HUES6 (cell line): ENCODE results near the gene NR2F1.

Source experiments
- H3K27ac ChIP-seq: 2 replicates; pipeline ENCODE4 v1.7.0; 2013; ENCODE audit warnings: low read depth, mild to moderate bottlenecking, low read length, inconsistent platforms
- H3K27me3 ChIP-seq: 2 replicates; pipeline ENCODE4 v1.6.1; 2013; ENCODE audit warnings: low read length; ENCODE audit not compliant: control insufficient read depth, insufficient read depth
- H3K36me3 ChIP-seq: 2 replicates; pipeline ENCODE4 v1.6.1; 2013; ENCODE audit warnings: low read length; ENCODE audit not compliant: control insufficient read depth, insufficient read depth
- H3K4me1 ChIP-seq: 2 replicates; pipeline ENCODE4 v1.6.1; 2013; ENCODE audit warnings: low read length; ENCODE audit not compliant: control insufficient read depth, insufficient read depth
- H3K4me3 ChIP-seq: 2 replicates; pipeline ENCODE4 v1.5.1; 2013; ENCODE audit warnings: low read depth, low read length
- H3K9ac ChIP-seq: one replicate; pipeline ENCODE4 v1.6.1; 2013; ENCODE audit warnings: mild to moderate bottlenecking, low read length
- H3K9me3 ChIP-seq: 2 replicates; pipeline ENCODE4 v1.6.1; 2013; ENCODE audit warnings: low read depth, low read length; ENCODE audit not compliant: control insufficient read depth, insufficient read depth

NR2F1 gene

GRCh38 chr5:93587597-93588351 is 4.8 kb downstream of the NR2F1 start:
- Histone ChIP-seq H3K9ac (no peak overlapping the region), H3K36me3 (no peaks in the 10 kb centered on the region), H3K27ac (no peak overlapping the region), H3K9me3 (no peaks in the 10 kb centered on the region), H3K4me1 (peaks cover 13% of the 10 kb centered on the region), H3K27me3 (peaks cover 97% of the 10 kb centered on the region), H3K4me3 (peak overlapping the region; percentile 33; the same call in 1 of the 2 replicates)

GRCh38 chr5:93588352-93589151 is 5.5 kb downstream of the NR2F1 start:
- no peak overlapping the region for H3K9ac ChIP-seq
- peaks cover 97% of the 10 kb centered on the region for H3K27me3 ChIP-seq
- H3K36me3 ChIP-seq, result no peaks in the 10 kb centered on the region
- H3K9me3 ChIP-seq, result no peaks in the 10 kb centered on the region
- peaks cover 12% of the 10 kb centered on the region for H3K4me1 ChIP-seq
- H3K27ac ChIP-seq, result no peak overlapping the region
- peak overlapping the region; percentile 33; the same call in 1 of the 2 replicates for H3K4me3 ChIP-seq

GRCh38 chr5:93589152-93589828 is 6.3 kb downstream of the NR2F1 start:
- no peak overlapping the region for H3K9ac ChIP-seq
- peaks cover 16% of the 10 kb centered on the region for H3K4me1 ChIP-seq
- H3K36me3 ChIP-seq, result no peaks in the 10 kb centered on the region
- peaks cover 97% of the 10 kb centered on the region for H3K27me3 ChIP-seq
- no peaks in the 10 kb centered on the region for H3K9me3 ChIP-seq
- no peak overlapping the region for H3K27ac ChIP-seq
- no peak overlapping the region for H3K4me3 ChIP-seq

- peaks cover 20% of the 10 kb centered on the region for H3K4me1 ChIP-seq
- peaks cover 100% of the 10 kb centered on the region for H3K27me3 ChIP-seq
- H3K9ac ChIP-seq, result no peak overlapping the region
- H3K9me3 ChIP-seq, result no peaks in the 10 kb centered on the region
- no peaks in the 10 kb centered on the region for H3K36me3 ChIP-seq
- no peak overlapping the region for H3K27ac ChIP-seq
- H3K4me3 ChIP-seq, result no peak overlapping the region
Measured at GRCh38 chr5:93589829-93590215, 6.8 kb downstream of the NR2F1 start.

GRCh38 chr5:93590493-93590892 is 7.5 kb downstream of the NR2F1 start:
- no peak overlapping the region for H3K9ac ChIP-seq
- no peak overlapping the region for H3K27ac ChIP-seq
- H3K4me3 ChIP-seq, result no peak overlapping the region
- peaks cover 25% of the 10 kb centered on the region for H3K4me1 ChIP-seq
- no peaks in the 10 kb centered on the region for H3K36me3 ChIP-seq
- no peaks in the 10 kb centered on the region for H3K9me3 ChIP-seq
- peaks cover 100% of the 10 kb centered on the region for H3K27me3 ChIP-seq

GRCh38 chr5:93591323-93591945 is 8.4 kb downstream of the NR2F1 start:
- Histone ChIP-seq H3K27ac (no peak overlapping the region), H3K9me3 (no peaks in the 10 kb centered on the region), H3K36me3 (no peaks in the 10 kb centered on the region), H3K4me1 (peaks cover 29% of the 10 kb centered on the region), H3K27me3 (peaks cover 100% of the 10 kb centered on the region), H3K4me3 (no peak overlapping the region), H3K9ac (no peak overlapping the region)

- H3K4me1 ChIP-seq, result peaks cover 34% of the 10 kb centered on the region
- H3K27me3 ChIP-seq, result peaks cover 100% of the 10 kb centered on the region
- H3K9me3 ChIP-seq, result no peaks in the 10 kb centered on the region
- H3K4me3 ChIP-seq, result no peak overlapping the region
- no peaks in the 10 kb centered on the region for H3K36me3 ChIP-seq
- no peak overlapping the region for H3K9ac ChIP-seq
- H3K27ac ChIP-seq, result no peak overlapping the region
Measured at GRCh38 chr5:93592883-93593282, 9.9 kb downstream of the NR2F1 start.

GRCh38 chr5:93593476-93594131 is 10.6 kb downstream of the NR2F1 start:
- Histone ChIP-seq H3K36me3 (no peaks in the 10 kb centered on the region), H3K4me3 (no peak overlapping the region), H3K27me3 (peaks cover 100% of the 10 kb centered on the region)

GRCh38 chr5:93594591-93595419 is 11.8 kb downstream of the NR2F1 start:
- Histone ChIP-seq H3K9ac (no peak overlapping the region), H3K4me3 (peak overlapping the region; percentile 41), H3K27me3 (peaks cover 100% of the 10 kb centered on the region), H3K4me1 (peaks cover 43% of the 10 kb centered on the region), H3K9me3 (no peaks in the 10 kb centered on the region), H3K36me3 (no peaks in the 10 kb centered on the region), H3K27ac (no peak overlapping the region)

More at GRCh38 chr5:93593476-93594131, 10.6 kb downstream of the NR2F1 start:
- H3K9me3 ChIP-seq, result no peaks in the 10 kb centered on the region
- H3K4me1 ChIP-seq, result peaks cover 39% of the 10 kb centered on the region
- H3K27ac ChIP-seq, result no peak overlapping the region
- H3K9ac ChIP-seq, result no peak overlapping the region
